ENCODE data around the gene PTP4A1.
A peak's percentile ranks its signal among the peaks of the same experiment; 100 is the strongest.
"Not testable (repeated sequence)": the region's sequence is repeated elsewhere in the genome, so short reads cannot be mapped to it uniquely, and the experiment has no call there.

PTP4A1 gene

GRCh38 chr6:63572044-63572746, at the start of gene PTP4A1, which contains the start of gene LOC128125822:
TSS of gene PTP4A1 (plus strand) at chr6:63572480. CDS start at chr6:63576881, 4,401 bp downstream.
TSS of gene LOC128125822 (plus strand) at chr6:63572480.
- DNase-seq: peak; percentile 99

- not testable (repeated sequence) for DNase-seq
Observed at GRCh38 chr6:63522911-63523287, 49.4 kb upstream of the PTP4A1 start.

- no peak for DNase-seq
Observed at GRCh38 chr6:63523630-63524029, 48.6 kb upstream of the PTP4A1 start.

GRCh38 chr6:63525186-63525878, 46.9 kb upstream of the PTP4A1 start:
- no peak for DNase-seq

- no peak for DNase-seq
Observed at GRCh38 chr6:63526931-63527330, 45.3 kb upstream of the PTP4A1 start.

GRCh38 chr6:63527658-63528514, 44.4 kb upstream of the PTP4A1 start:
- DNase-seq: peak; percentile 88

- no peak for DNase-seq
Observed at GRCh38 chr6:63529498-63529897, 42.8 kb upstream of the PTP4A1 start.

- DNase-seq: no peak
Observed at GRCh38 chr6:63530182-63530581, 42.1 kb upstream of the PTP4A1 start.

- no peak for DNase-seq
Observed at GRCh38 chr6:63530991-63531390, 41.3 kb upstream of the PTP4A1 start.

GRCh38 chr6:63533026-63533425, 39.3 kb upstream of the PTP4A1 start:
- no peak for DNase-seq

- no peak for DNase-seq
Observed at GRCh38 chr6:63533952-63534351, 38.3 kb upstream of the PTP4A1 start.

- DNase-seq: no peak
Observed at GRCh38 chr6:63537201-63537958, 34.9 kb upstream of the PTP4A1 start.

GRCh38 chr6:63537959-63538300, 34.4 kb upstream of the PTP4A1 start:
- DNase-seq: no peak

GRCh38 chr6:63538550-63538949, 33.7 kb upstream of the PTP4A1 start:
- DNase-seq: no peak

- no peak for DNase-seq
Observed at GRCh38 chr6:63543001-63543400, 29.3 kb upstream of the PTP4A1 start.

GRCh38 chr6:63543982-63544381, 28.3 kb upstream of the PTP4A1 start:
- no peak for DNase-seq

GRCh38 chr6:63546236-63546635, 26.0 kb upstream of the PTP4A1 start:
- no peak for DNase-seq

GRCh38 chr6:63546697-63547096, 25.6 kb upstream of the PTP4A1 start:
- DNase-seq: no peak

- no peak for DNase-seq
Observed at GRCh38 chr6:63549076-63549475, 23.2 kb upstream of the PTP4A1 start.

- DNase-seq: no peak
Observed at GRCh38 chr6:63553208-63553607, 19.1 kb upstream of the PTP4A1 start.

- no peak for DNase-seq
Observed at GRCh38 chr6:63553900-63554299, 18.4 kb upstream of the PTP4A1 start.

GRCh38 chr6:63554782-63555181, 17.5 kb upstream of the PTP4A1 start:
- DNase-seq: no peak

GRCh38 chr6:63556369-63556768, 15.9 kb upstream of the PTP4A1 start:
- no peak for DNase-seq
